Loucy (cell line): ENCODE results near the gene HAL.

Source experiments
- H2AFZ ChIP-seq: fragments of 200-600 bp; sonication (generic); 2 replicates; pipeline ENCODE4 v1.6.0; 2016; ENCODE audit warnings: antibody characterized with exemption, mild to moderate bottlenecking, low read length, moderate library complexity
- H3F3A ChIP-seq: fragments of 200-600 bp; 2 replicates; pipeline ENCODE4 v1.6.0; 2016; ENCODE audit warnings: antibody characterized with exemption, low read depth, mild to moderate bottlenecking
- H3K27me3 ChIP-seq: fragments of 200-600 bp; sonication (generic); 2 replicates; pipeline ENCODE4 v1.6.1; 2014; ENCODE audit warnings: low read length, mild to moderate bottlenecking; ENCODE audit not compliant: insufficient read depth, poor library complexity, severe bottlenecking
- H3K36me3 ChIP-seq: fragments of 200-600 bp; sonication (generic); 2 replicates; pipeline ENCODE4 v1.6.1; 2016; ENCODE audit warnings: low read length; ENCODE audit not compliant: insufficient read depth
- H3K4me1 ChIP-seq: fragments of 200-600 bp; sonication (generic); 2 replicates; pipeline ENCODE4 v1.5.1; 2014; ENCODE audit warnings: low read length, mild to moderate bottlenecking; ENCODE audit not compliant: insufficient read depth, poor library complexity, severe bottlenecking
- H3K4me2 ChIP-seq: fragments of 200-600 bp; sonication (generic); 2 replicates; pipeline ENCODE4 v1.6.0; 2014; ENCODE audit warnings: antibody characterized with exemption, low read length, low read depth, mild to moderate bottlenecking; ENCODE audit not compliant: poor library complexity, severe bottlenecking
- H3K4me3 ChIP-seq: fragments of 200-600 bp; sonication (generic); 2 replicates; pipeline ENCODE4 v1.5.1; 2014; ENCODE audit warnings: low read length, mild to moderate bottlenecking, mixed read lengths; ENCODE audit not compliant: poor library complexity, severe bottlenecking
- H3K79me2 ChIP-seq: fragments of 200-600 bp; sonication (generic); 2 replicates; pipeline ENCODE4 v1.6.1; 2014; ENCODE audit warnings: low read length; ENCODE audit not compliant: insufficient read depth
- H3K9ac ChIP-seq: fragments of 200-600 bp; sonication (generic); 2 replicates; pipeline ENCODE4 v1.6.0; 2014; ENCODE audit warnings: mild to moderate bottlenecking, low read depth, low read length, moderate library complexity; ENCODE audit not compliant: poor library complexity, severe bottlenecking
- H3K9me2 ChIP-seq: fragments of 200-600 bp; sonication (generic); replicated peaks from 2 replicates; pipeline ENCODE4 v1.6.1; 2016; ENCODE audit warnings: low read depth, low read length, mixed read lengths
- H3K9me3 ChIP-seq: fragments of 200-600 bp; sonication (generic); 2 replicates; pipeline ENCODE4 v1.6.1; 2014; ENCODE audit warnings: mild to moderate bottlenecking, antibody characterized with exemption, low read length, low read depth; ENCODE audit not compliant: insufficient read depth
- H4K20me1 ChIP-seq: fragments of 200-600 bp; sonication (generic); 2 replicates; pipeline ENCODE4 v1.6.0; 2014; ENCODE audit warnings: antibody characterized with exemption, low read length, mild to moderate bottlenecking; ENCODE audit not compliant: insufficient read depth, poor library complexity, severe bottlenecking
- EZH2phosphoT487 ChIP-seq: fragments of 200-600 bp; IDR thresholded peaks from 2 replicates; pipeline ENCODE4 v1.6.1; 2018; ENCODE audit warnings: antibody characterized with exemption, mild to moderate bottlenecking, moderate library complexity, borderline replicate concordance
- TF ChIP-seq, protein P1 (sequence below): fragments of 200-600 bp; sonication (generic); conservative IDR thresholded peaks from 2 replicates; pipeline ENCODE4 v1.5.1; 2014; ENCODE audit warnings: mild to moderate bottlenecking, antibody characterized with exemption, low read length

Gene HAL

DNA sequence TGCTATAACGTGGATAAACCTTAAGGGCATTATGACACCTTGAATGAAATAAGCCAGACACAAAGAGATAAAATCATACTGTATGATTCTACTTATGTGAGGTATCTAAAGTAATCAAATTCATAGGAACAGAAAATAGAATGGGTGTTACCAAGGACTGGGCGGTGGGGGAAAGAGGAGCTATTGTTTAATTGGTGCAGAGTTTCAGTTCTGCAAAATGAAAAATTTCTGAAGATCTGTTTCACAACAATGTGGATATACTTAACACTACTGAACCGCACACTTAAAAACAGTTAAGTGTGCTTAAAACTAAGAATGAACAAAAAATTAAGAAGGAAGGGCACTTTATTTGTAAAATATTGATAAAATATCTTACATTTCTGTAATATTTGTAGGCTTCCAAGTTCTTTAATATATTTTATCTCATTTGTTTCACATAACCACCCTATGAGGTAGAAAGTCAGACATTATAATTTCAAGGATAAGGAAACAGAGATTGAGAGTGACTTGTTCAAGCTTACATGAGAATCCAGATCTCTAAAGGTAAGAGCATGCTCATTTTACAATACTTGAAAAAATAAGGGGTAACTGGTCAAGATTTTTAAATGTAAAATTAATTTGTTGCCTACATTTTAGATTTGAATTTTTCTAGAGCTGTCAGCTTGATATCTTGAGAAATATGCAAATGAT, 24.3 kb upstream of the HAL start:
- H3K4me2 ChIP-seq, result no peak overlapping the region

DNA sequence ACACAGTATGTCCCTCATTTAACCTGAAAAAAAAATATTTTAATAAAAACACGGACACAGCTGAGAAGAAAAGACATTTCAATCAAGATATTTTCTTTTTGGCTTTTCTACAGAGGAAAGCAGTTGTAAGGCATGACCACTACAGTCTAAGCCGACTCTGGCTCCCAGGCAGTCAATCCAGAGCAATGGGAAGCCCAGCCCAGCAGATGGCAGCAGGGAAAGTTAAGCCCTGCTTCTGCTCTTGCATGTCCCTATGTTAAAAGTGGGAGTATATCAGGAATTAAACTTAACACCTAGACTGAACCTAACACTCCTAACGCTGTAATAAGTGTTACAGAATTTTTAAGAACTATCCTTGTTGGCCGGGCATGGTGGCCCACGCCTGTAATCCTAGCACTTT, 19.5 kb upstream of the HAL start:
- Histone ChIP-seq H3K79me2 (no peaks in the 10 kb centered on the region), H3K4me3 (no peak overlapping the region), H3K4me1 (no peaks in the 10 kb centered on the region), H2AFZ (no peak overlapping the region), H3K36me3 (peaks cover 58% of the 10 kb centered on the region; the same call in 1 of the 2 replicates), H3F3A (no peaks in the 10 kb centered on the region), H4K20me1 (no peaks in the 10 kb centered on the region), H3K9ac (no peak overlapping the region), H3K4me2 (no peak overlapping the region), H3K9me2 (no peaks in the 10 kb centered on the region), H3K27me3 (no peaks in the 10 kb centered on the region), H3K9me3 (no peaks in the 10 kb centered on the region)
- TF ChIP-seq, protein P1, sequence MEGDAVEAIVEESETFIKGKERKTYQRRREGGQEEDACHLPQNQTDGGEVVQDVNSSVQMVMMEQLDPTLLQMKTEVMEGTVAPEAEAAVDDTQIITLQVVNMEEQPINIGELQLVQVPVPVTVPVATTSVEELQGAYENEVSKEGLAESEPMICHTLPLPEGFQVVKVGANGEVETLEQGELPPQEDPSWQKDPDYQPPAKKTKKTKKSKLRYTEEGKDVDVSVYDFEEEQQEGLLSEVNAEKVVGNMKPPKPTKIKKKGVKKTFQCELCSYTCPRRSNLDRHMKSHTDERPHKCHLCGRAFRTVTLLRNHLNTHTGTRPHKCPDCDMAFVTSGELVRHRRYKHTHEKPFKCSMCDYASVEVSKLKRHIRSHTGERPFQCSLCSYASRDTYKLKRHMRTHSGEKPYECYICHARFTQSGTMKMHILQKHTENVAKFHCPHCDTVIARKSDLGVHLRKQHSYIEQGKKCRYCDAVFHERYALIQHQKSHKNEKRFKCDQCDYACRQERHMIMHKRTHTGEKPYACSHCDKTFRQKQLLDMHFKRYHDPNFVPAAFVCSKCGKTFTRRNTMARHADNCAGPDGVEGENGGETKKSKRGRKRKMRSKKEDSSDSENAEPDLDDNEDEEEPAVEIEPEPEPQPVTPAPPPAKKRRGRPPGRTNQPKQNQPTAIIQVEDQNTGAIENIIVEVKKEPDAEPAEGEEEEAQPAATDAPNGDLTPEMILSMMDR, result peak; percentile 29; the same call in 1 of the 2 replicates
- no peak for TF ChIP-seq EZH2phosphoT487

More for the DNA sequence above, 24.3 kb upstream of the HAL start:
- H3K4me1 ChIP-seq, result no peaks in the 10 kb centered on the region
- H3K4me3 ChIP-seq, result no peak overlapping the region
- peaks cover 52% of the 10 kb centered on the region; the same call in 1 of the 2 replicates for H3K36me3 ChIP-seq
- H3K27me3 ChIP-seq, result no peaks in the 10 kb centered on the region
- no peak overlapping the region for H2AFZ ChIP-seq
- H3K9ac ChIP-seq, result no peak overlapping the region
- H3F3A ChIP-seq, result no peaks in the 10 kb centered on the region
- H4K20me1 ChIP-seq, result no peaks in the 10 kb centered on the region
- no peaks in the 10 kb centered on the region for H3K9me3 ChIP-seq
- TF ChIP-seq EZH2phosphoT487, result no peak
- TF ChIP-seq, protein P1, result no peak
- H3K79me2 ChIP-seq, result no peaks in the 10 kb centered on the region
- H3K9me2 ChIP-seq, result no peaks in the 10 kb centered on the region

DNA sequence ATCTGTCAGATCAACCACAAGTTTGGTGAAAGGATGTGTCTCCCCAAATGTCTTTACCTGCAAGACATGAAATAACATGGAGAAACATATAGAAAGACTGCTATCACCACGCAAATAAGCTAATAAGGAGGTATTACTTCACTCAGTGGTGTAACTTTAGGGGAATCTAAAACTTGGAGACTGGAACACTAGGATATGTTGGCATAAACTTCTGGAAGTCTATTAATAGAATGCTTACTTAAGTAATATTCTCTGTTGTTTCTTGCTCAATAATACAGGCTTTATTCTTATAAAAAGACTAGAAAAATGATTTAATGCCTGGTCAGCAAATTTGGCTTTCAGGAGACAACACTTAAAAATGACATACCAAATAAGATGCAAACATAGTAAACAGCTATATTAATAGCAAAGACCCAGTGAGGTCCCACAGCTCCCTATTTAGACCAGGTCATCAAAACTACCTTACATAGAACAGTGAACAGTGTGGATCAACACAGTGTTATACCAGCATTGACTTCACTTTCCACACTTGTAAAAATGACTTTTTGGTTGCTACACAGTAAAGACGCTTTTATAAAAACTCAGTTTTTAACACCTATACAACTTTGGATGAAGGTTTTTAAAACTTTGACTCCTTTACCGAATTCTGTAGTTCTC, 18.9 kb upstream of the HAL start:
- Histone ChIP-seq H3K4me1 (no peaks in the 10 kb centered on the region), H3K4me2 (no peak overlapping the region), H3F3A (no peaks in the 10 kb centered on the region), H3K9me2 (no peaks in the 10 kb centered on the region), H2AFZ (no peak overlapping the region), H3K9ac (no peak overlapping the region), H3K79me2 (no peaks in the 10 kb centered on the region), H4K20me1 (no peaks in the 10 kb centered on the region), H3K4me3 (no peak overlapping the region), H3K27me3 (no peaks in the 10 kb centered on the region), H3K9me3 (no peaks in the 10 kb centered on the region), H3K36me3 (peaks cover 63% of the 10 kb centered on the region; the same call in 1 of the 2 replicates)
- TF ChIP-seq, protein P1, result no peak
- no peak for TF ChIP-seq EZH2phosphoT487
